Hepatocyte (in vitro differentiated cells): Measurements from ENCODE around the gene LGALS14.

Source experiments
- CTCF ChIP-seq: fragments of 200-600 bp; sonication (generic); IDR thresholded peaks from 2 replicates; pipeline ENCODE4 v1.5.1; 2016; ENCODE audit warnings: antibody characterized with exemption, mild to moderate bottlenecking; ENCODE audit not compliant: poor library complexity
- EZH2 ChIP-seq: fragments of 200-600 bp; sonication (generic); IDR thresholded peaks from 2 replicates; pipeline ENCODE4 v1.6.1; 2016; ENCODE audit warnings: antibody characterized with exemption, mild to moderate bottlenecking, borderline replicate concordance

- TF ChIP-seq CTCF = no peak
- no peak for TF ChIP-seq EZH2
Measured at GRCh38 chr19:39692166-39692565, 12.1 kb upstream of the LGALS14 start.
